NCI-H748 (cell line): ENCODE data around the gene TENM4.

Experiments used
- DNase-seq: peaks from one replicate; lab custom pipeline; 2025; ENCODE audit not compliant: unreplicated experiment; lab: John Stamatoyannopoulos, UW

TENM4 gene

GRCh38 chr11:78926633-78927338 is 514.0 kb downstream of the TENM4 start:
- DNase-seq: no peak

GRCh38 chr11:78925387-78925786 is 515.4 kb downstream of the TENM4 start:
- no peak for DNase-seq

- no peak for DNase-seq
Measured at GRCh38 chr11:78922859-78923625, 517.8 kb downstream of the TENM4 start.

GRCh38 chr11:78921509-78921908 is 519.3 kb downstream of the TENM4 start:
- no peak for DNase-seq

- no peak for DNase-seq
Measured at GRCh38 chr11:78920329-78920728, 520.5 kb downstream of the TENM4 start.

- DNase-seq: no peak
Measured at GRCh38 chr11:78916759-78917158, 524.1 kb downstream of the TENM4 start.

- no peak for DNase-seq
Measured at GRCh38 chr11:78914503-78914902, 526.3 kb downstream of the TENM4 start.

- no peak for DNase-seq
Measured at GRCh38 chr11:78912778-78913177, 528.1 kb downstream of the TENM4 start.

GRCh38 chr11:78910322-78910721 is 530.5 kb downstream of the TENM4 start:
- DNase-seq: no peak

- no peak for DNase-seq
Measured at GRCh38 chr11:78909386-78909785, 531.4 kb downstream of the TENM4 start.

GRCh38 chr11:78907636-78908035 is 533.2 kb downstream of the TENM4 start:
- peak; percentile 0 for DNase-seq

GRCh38 chr11:78906566-78906965 is 534.3 kb downstream of the TENM4 start:
- no peak for DNase-seq

GRCh38 chr11:78905756-78906155 is 535.1 kb downstream of the TENM4 start:
- no peak for DNase-seq

- no peak for DNase-seq
Measured at GRCh38 chr11:78902771-78903507, 537.9 kb downstream of the TENM4 start.

- DNase-seq: no peak
Measured at GRCh38 chr11:78901831-78902230, 539.0 kb downstream of the TENM4 start.

- no peak for DNase-seq
Measured at GRCh38 chr11:78898266-78898775, 542.5 kb downstream of the TENM4 start.

- DNase-seq: no peak
Measured at GRCh38 chr11:78893996-78894395, 546.8 kb downstream of the TENM4 start.

GRCh38 chr11:78889698-78890097 is 551.1 kb downstream of the TENM4 start:
- no peak for DNase-seq

- no peak for DNase-seq
Measured at GRCh38 chr11:78886616-78887015, 554.2 kb downstream of the TENM4 start.

- DNase-seq: no peak
Measured at GRCh38 chr11:78884761-78885160, 556.1 kb downstream of the TENM4 start.

- DNase-seq: no peak
Measured at GRCh38 chr11:78883506-78883905, 557.3 kb downstream of the TENM4 start.
